ENCODE results near the gene NR6A1.

- TF ChIP-seq, protein P1, sequence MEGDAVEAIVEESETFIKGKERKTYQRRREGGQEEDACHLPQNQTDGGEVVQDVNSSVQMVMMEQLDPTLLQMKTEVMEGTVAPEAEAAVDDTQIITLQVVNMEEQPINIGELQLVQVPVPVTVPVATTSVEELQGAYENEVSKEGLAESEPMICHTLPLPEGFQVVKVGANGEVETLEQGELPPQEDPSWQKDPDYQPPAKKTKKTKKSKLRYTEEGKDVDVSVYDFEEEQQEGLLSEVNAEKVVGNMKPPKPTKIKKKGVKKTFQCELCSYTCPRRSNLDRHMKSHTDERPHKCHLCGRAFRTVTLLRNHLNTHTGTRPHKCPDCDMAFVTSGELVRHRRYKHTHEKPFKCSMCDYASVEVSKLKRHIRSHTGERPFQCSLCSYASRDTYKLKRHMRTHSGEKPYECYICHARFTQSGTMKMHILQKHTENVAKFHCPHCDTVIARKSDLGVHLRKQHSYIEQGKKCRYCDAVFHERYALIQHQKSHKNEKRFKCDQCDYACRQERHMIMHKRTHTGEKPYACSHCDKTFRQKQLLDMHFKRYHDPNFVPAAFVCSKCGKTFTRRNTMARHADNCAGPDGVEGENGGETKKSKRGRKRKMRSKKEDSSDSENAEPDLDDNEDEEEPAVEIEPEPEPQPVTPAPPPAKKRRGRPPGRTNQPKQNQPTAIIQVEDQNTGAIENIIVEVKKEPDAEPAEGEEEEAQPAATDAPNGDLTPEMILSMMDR (IDR thresholded peaks at IDR 0.05; ENCODE audit: poor library complexity, severe bottlenecking), result no peak
- TF ChIP-seq EZH2 (IDR thresholded peaks at IDR 0.05; ENCODE audit: borderline replicate concordance, insufficient read depth, low read length, poor library complexity, severe bottlenecking) (no peak), SMC3 (conservative IDR thresholded peaks at IDR 0.05; ENCODE audit: poor library complexity) (no peak), MXI1 (conservative IDR thresholded peaks at IDR 0.05; ENCODE audit: poor library complexity, severe bottlenecking) (no peak), EP300 (conservative IDR thresholded peaks at IDR 0.05; ENCODE audit: poor library complexity, severe bottlenecking) (no peak), RAD21 (conservative IDR thresholded peaks at IDR 0.05) (no peak), TAF1 (IDR thresholded peaks at IDR 0.05; ENCODE audit: low read depth) (no peak)
Measured at GRCh38 chr9:124600407-124600806, 170.7 kb downstream of the NR6A1 start.
